NB4 (cell line): ENCODE measurements around the gene SORL1-AS1.

Experiments used
- CTCF ChIP-seq: IDR thresholded peaks from one replicate; pipeline ENCODE4 v1.5.1; 2012; ENCODE audit warnings: low read depth, low read length
- MAX ChIP-seq: IDR thresholded peaks from 2 replicates; pipeline ENCODE4 v1.6.1; 2011; ENCODE audit warnings: low read depth, low read length
- POLR2A ChIP-seq: IDR thresholded peaks from 2 replicates; pipeline ENCODE4 v1.6.1; 2011; ENCODE audit warnings: mild to moderate bottlenecking; ENCODE audit not compliant: insufficient read length; ENCODE audit errors: extremely low read depth

- no peak for TF ChIP-seq CTCF
- TF ChIP-seq POLR2A: no peak
- no peak for TF ChIP-seq MAX
Measured at GRCh38 chr11:121500717-121501116, 48.0 kb upstream of the SORL1-AS1 start.
